ENCODE results near the gene HSP90B1. TPM values are rescaled to one million over a fixed set of nuclear protein-coding genes. Genes with fewer than 3 reads are reported as not detected.

HSP90B1 gene
- total RNA-seq, 1 donor from 2014 or later, result 350 TPM

GRCh38 chr12:103964805-103965204 lies 34.6 kb downstream of the HSP90B1 start:
- intact Hi-C loops (cut with micrococcal nuclease), result no loop called here
- no peak for DNase-seq
- ATAC-seq, result no peak

- no peak for DNase-seq
- ATAC-seq, result no peak
- intact Hi-C loops (cut with micrococcal nuclease), result no loop called here
Observed at GRCh38 chr12:103965255-103965589, 35.0 kb downstream of the HSP90B1 start.

- peak; percentile 98 for ATAC-seq
- intact Hi-C loops (cut with micrococcal nuclease), result no loop called here
- peak; percentile 97 for DNase-seq
Observed at GRCh38 chr12:103965590-103966504, 35.6 kb downstream of the HSP90B1 start, which contains the start of gene TDG. Gene TDG (plus strand): TSS chr12:103965872. CDS start chr12:103966038, 166 bp downstream.

GRCh38 chr12:103966736-103967135 lies 36.5 kb downstream of the HSP90B1 start:
- ATAC-seq, result no peak
- intact Hi-C loops (cut with micrococcal nuclease), result no loop called here
- DNase-seq, result no peak

GRCh38 chr12:103969391-103969790 lies 39.2 kb downstream of the HSP90B1 start:
- ATAC-seq (no peak), DNase-seq (no peak)
- intact Hi-C loops (cut with micrococcal nuclease), result no loop called here

- intact Hi-C loops (cut with micrococcal nuclease), result no loop called here
- ATAC-seq (no peak), DNase-seq (no peak)
Observed at GRCh38 chr12:103973909-103974308, 43.7 kb downstream of the HSP90B1 start.

GRCh38 chr12:103975368-103975767 lies 45.2 kb downstream of the HSP90B1 start:
- DNase-seq, result no peak
- ATAC-seq, result no peak
- intact Hi-C loops (cut with micrococcal nuclease), result no loop called here

- ATAC-seq (no peak), DNase-seq (no peak)
- intact Hi-C loops (cut with micrococcal nuclease), result no loop called here
Observed at GRCh38 chr12:103978384-103978982, 48.3 kb downstream of the HSP90B1 start.

GRCh38 chr12:103986829-103987228 lies 56.6 kb downstream of the HSP90B1 start:
- no peak for ATAC-seq
- intact Hi-C loops (cut with micrococcal nuclease), result no loop called here

GRCh38 chr12:103994235-103994634 lies 64.0 kb downstream of the HSP90B1 start:
- DNase-seq (no peak), ATAC-seq (no peak)
- intact Hi-C loops (cut with micrococcal nuclease), result no loop called here

More at GRCh38 chr12:103986829-103987228, 56.6 kb downstream of the HSP90B1 start:
- DNase-seq, result no peak

- intact Hi-C loops (cut with micrococcal nuclease), result no loop called here
- ATAC-seq (peak; percentile 24), DNase-seq (peak; percentile 56)
Observed at GRCh38 chr12:103996595-103996994, 66.4 kb downstream of the HSP90B1 start.

- ATAC-seq (peak; percentile 92), DNase-seq (peak; percentile 84)
- intact Hi-C loops (cut with micrococcal nuclease), result no loop called here
Observed at GRCh38 chr12:103997286-103997900, 67.2 kb downstream of the HSP90B1 start.

Other genes starting within 250 kb of the HSP90B1 start
- 3.3 TPM for gene NT5DC3, start 89.2 kb upstream of the HSP90B1 start, total RNA-seq
- 11.2 TPM for gene TDG, start 35.5 kb downstream of the HSP90B1 start, total RNA-seq
- gene GLT8D2, start 119.8 kb downstream of the HSP90B1 start, total RNA-seq, result 6.0 TPM
- gene HCFC2, start 134.1 kb downstream of the HSP90B1 start, total RNA-seq, result 9.4 TPM
- 41.5 TPM for gene NFYB, start 207.8 kb downstream of the HSP90B1 start, total RNA-seq

Data from left ventricle myocardium superior (tissue), 1 donor.